Measurements from ENCODE around the gene RS1.

The RS1 gene

GRCh38 chrX:18672008-18672407, at the start of gene RS1:
Gene RS1, minus strand, starts transcription at chrX:18672108. Its CDS starts 40 bp downstream, at chrX:18672068.
- DNase-seq (ENCODE audit: low spot score): no peak

- DNase-seq (ENCODE audit: low spot score): no peak
These were observed 47.9 kb upstream of the RS1 start for GRCh38 chrX:18719852-18720251.

- no peak for DNase-seq (ENCODE audit: low spot score)
These were observed 43.0 kb upstream of the RS1 start for GRCh38 chrX:18714910-18715309.

GRCh38 chrX:18709833-18710232, 37.9 kb upstream of the RS1 start:
- no peak for DNase-seq (ENCODE audit: low spot score)

- DNase-seq (ENCODE audit: low spot score): no peak
These were observed 35.6 kb upstream of the RS1 start, which contains the start of gene PPEF1 for GRCh38 chrX:18707426-18708049. Gene PPEF1, plus strand, starts transcription at chrX:18707645. Its CDS starts 136 bp downstream, at chrX:18707781.

GRCh38 chrX:18702362-18703195, 30.7 kb upstream of the RS1 start:
- DNase-seq (ENCODE audit: low spot score): peak; percentile 7

GRCh38 chrX:18701621-18702361, 29.9 kb upstream of the RS1 start:
- no peak for DNase-seq (ENCODE audit: low spot score)

GRCh38 chrX:18698737-18699650, 27.1 kb upstream of the RS1 start:
- no peak for DNase-seq (ENCODE audit: low spot score)

- DNase-seq (ENCODE audit: low spot score): no peak
These were observed 24.7 kb upstream of the RS1 start for GRCh38 chrX:18696653-18697052.

- no peak for DNase-seq (ENCODE audit: low spot score)
These were observed 20.6 kb upstream of the RS1 start for GRCh38 chrX:18692541-18692940.

- no peak for DNase-seq (ENCODE audit: low spot score)
These were observed 19.5 kb upstream of the RS1 start for GRCh38 chrX:18691431-18691830.

GRCh38 chrX:18687856-18688495, 16.1 kb upstream of the RS1 start:
- no peak for DNase-seq (ENCODE audit: low spot score)

- no peak for DNase-seq (ENCODE audit: low spot score)
These were observed 11.1 kb upstream of the RS1 start for GRCh38 chrX:18682979-18683387.

GRCh38 chrX:18681996-18682395, 10.1 kb upstream of the RS1 start:
- DNase-seq (ENCODE audit: low spot score): no peak

GRCh38 chrX:18677161-18677869, 5.4 kb upstream of the RS1 start:
- DNase-seq (ENCODE audit: low spot score): no peak

- DNase-seq (ENCODE audit: low spot score): peak; percentile 9
These were observed 4.6 kb upstream of the RS1 start for GRCh38 chrX:18676470-18676869.

GRCh38 chrX:18676050-18676449, 4.1 kb upstream of the RS1 start:
- no peak for DNase-seq (ENCODE audit: low spot score)

GRCh38 chrX:18674788-18675735, 3.2 kb upstream of the RS1 start:
- DNase-seq (ENCODE audit: low spot score): peak; percentile 75

- DNase-seq (ENCODE audit: low spot score): no peak
These were observed 2.5 kb upstream of the RS1 start for GRCh38 chrX:18674417-18674787.
